Skeletal muscle tissue (tissue), 4 donors: ENCODE results near the gene LCE4A. TPM values are rescaled to one million over a fixed set of nuclear protein-coding genes. Genes with fewer than 3 reads are reported as not detected.

Experiments
- H3K27ac ChIP-seq: one replicate; pipeline ENCODE4 v1.7.0; 2013; ENCODE audit warnings: mild to moderate bottlenecking, low read depth, low read length, inconsistent platforms
- H3K27me3 ChIP-seq, 3 donors: one replicate each; pipeline ENCODE4 v1.7.0; 2013; ENCODE audit warnings: low read length in 3 of 3; ENCODE audit not compliant: control insufficient read depth in 3 of 3, insufficient read depth in 3 of 3
- H3K36me3 ChIP-seq, 3 donors: one replicate each; pipeline ENCODE4 v1.7.0; 2013; ENCODE audit warnings: low read length in 3 of 3; ENCODE audit not compliant: control insufficient read depth in 3 of 3, insufficient read depth in 3 of 3
- H3K4me1 ChIP-seq, 3 donors: one replicate each; pipeline ENCODE4 v1.7.0; 2013; ENCODE audit warnings: low read length in 3 of 3, mild to moderate bottlenecking in 3 of 3; ENCODE audit not compliant: control insufficient read depth in 3 of 3, insufficient read depth in 3 of 3
- H3K4me3 ChIP-seq, 3 donors: one replicate each; pipeline ENCODE4 v1.7.0; 2013; ENCODE audit warnings: low read length in 3 of 3
- H3K9ac ChIP-seq, 3 donors: one replicate each; pipeline ENCODE4 v1.7.0; 2013; ENCODE audit warnings: low read length in 3 of 3, mild to moderate bottlenecking in 3 of 3, moderate library complexity in 2 of 3, low read depth in 1 of 3
- H3K9me3 ChIP-seq, 3 donors: one replicate each; pipeline ENCODE4 v1.7.0; 2013; ENCODE audit warnings: low read length in 3 of 3; ENCODE audit not compliant: control insufficient read depth in 3 of 3
- total RNA-seq: library from RNA; depleted of rRNA; stranded (reverse); fragments of >200 nt; gene quantifications from one replicate; pipeline ENCODE4 v1.2.3, GENCODE V29; 2014
- donor health status: Osteomylitis.

Gene LCE4A
- total RNA-seq, 1 donor from 2014 or later = not detected

- Histone ChIP-seq H3K9ac (no peak overlapping the region), H3K27ac (no peak overlapping the region), H3K36me3 (no peaks in the 10 kb centered on the region), H3K27me3 (peaks cover 0 to 2% (median 0%) of the 10 kb centered on the region in 3 donors), H3K9me3 (no peaks in the 10 kb centered on the region), H3K4me3 (no peak overlapping the region), H3K4me1 (no peaks in the 10 kb centered on the region)
Measured at GRCh38 chr1:152745289-152745704, 37.3 kb downstream of the LCE4A start.

GRCh38 chr1:152745765-152746444 lies 37.9 kb downstream of the LCE4A start:
- H3K36me3 ChIP-seq = no peaks in the 10 kb centered on the region
- peaks cover 0 to 5% (median 0%) of the 10 kb centered on the region in 3 donors for H3K27me3 ChIP-seq
- no peaks in the 10 kb centered on the region for H3K9me3 ChIP-seq
- no peaks in the 10 kb centered on the region for H3K4me1 ChIP-seq
- H3K27ac ChIP-seq = no peak overlapping the region
- no peak overlapping the region for H3K4me3 ChIP-seq
- H3K9ac ChIP-seq = no peak overlapping the region

GRCh38 chr1:152747831-152748230 lies 39.9 kb downstream of the LCE4A start:
- H3K9ac ChIP-seq = no peak overlapping the region

GRCh38 chr1:152752225-152752624 lies 44.3 kb downstream of the LCE4A start:
- Histone ChIP-seq H3K9ac (no peak overlapping the region), H3K4me3 (no peak overlapping the region), H3K4me1 (no peaks in the 10 kb centered on the region), H3K27ac (no peak overlapping the region), H3K36me3 (no peaks in the 10 kb centered on the region), H3K27me3 (peaks cover 0 to 3% (median 0%) of the 10 kb centered on the region in 3 donors), H3K9me3 (peaks cover 0 to 2% (median 0%) of the 10 kb centered on the region in 3 donors)

More at GRCh38 chr1:152747831-152748230, 39.9 kb downstream of the LCE4A start:
- Histone ChIP-seq H3K4me3 (no peak overlapping the region), H3K27ac (no peak overlapping the region), H3K36me3 (no peaks in the 10 kb centered on the region), H3K9me3 (no peaks in the 10 kb centered on the region), H3K27me3 (peaks cover 0 to 5% (median 0%) of the 10 kb centered on the region in 3 donors), H3K4me1 (no peaks in the 10 kb centered on the region)

- H3K9ac ChIP-seq = no peak overlapping the region
- peaks cover 0 to 2% (median 0%) of the 10 kb centered on the region in 3 donors for H3K9me3 ChIP-seq
- H3K4me3 ChIP-seq = no peak overlapping the region
- H3K27me3 ChIP-seq = peaks cover 0 to 3% (median 0%) of the 10 kb centered on the region in 3 donors
- H3K36me3 ChIP-seq = no peaks in the 10 kb centered on the region
- H3K27ac ChIP-seq = no peak overlapping the region
- no peaks in the 10 kb centered on the region for H3K4me1 ChIP-seq
Measured at GRCh38 chr1:152753586-152753985, 45.6 kb downstream of the LCE4A start.

GRCh38 chr1:152756872-152757271 lies 48.9 kb downstream of the LCE4A start:
- Histone ChIP-seq H3K36me3 (no peaks in the 10 kb centered on the region), H3K9ac (no peak overlapping the region), H3K27me3 (no peaks in the 10 kb centered on the region), H3K4me3 (no peak overlapping the region), H3K27ac (no peak overlapping the region), H3K9me3 (peaks cover 0 to 2% (median 0%) of the 10 kb centered on the region in 3 donors), H3K4me1 (no peaks in the 10 kb centered on the region)

GRCh38 chr1:152757747-152758146 lies 49.8 kb downstream of the LCE4A start, which contains the start of gene KPRP:
Gene KPRP, plus strand, starts transcription at chr1:152758025. Its CDS starts 1,564 bp downstream, at chr1:152759589.
- Histone ChIP-seq H3K36me3 (no peaks in the 10 kb centered on the region), H3K9ac (no peak within 1 kb of the TSS), H3K27ac (no peak within 1 kb of the TSS), H3K9me3 (peaks cover 0 to 2% (median 0%) of the 10 kb centered on the region in 3 donors), H3K27me3 (no peaks in the 10 kb centered on the region), H3K4me1 (no peaks in the 10 kb centered on the region), H3K4me3 (no peak within 1 kb of the TSS)

- Histone ChIP-seq H3K9ac (no peak overlapping the region), H3K4me1 (no peaks in the 10 kb centered on the region), H3K9me3 (peaks cover 0 to 2% (median 0%) of the 10 kb centered on the region in 3 donors), H3K36me3 (no peaks in the 10 kb centered on the region), H3K27me3 (no peaks in the 10 kb centered on the region), H3K27ac (no peak overlapping the region), H3K4me3 (no peak overlapping the region)
Measured at GRCh38 chr1:152758636-152759035, 50.7 kb downstream of the LCE4A start.

Other genes with a start within 250 kb of the LCE4A start
- gene LCE5A, start 197.4 kb upstream of the LCE4A start, total RNA-seq = not detected
- not detected for gene CRCT1, start 193.7 kb upstream of the LCE4A start, total RNA-seq
- gene LCE3E, start 141.4 kb upstream of the LCE4A start, total RNA-seq = not detected
- not detected for gene LCE3D, start 127.6 kb upstream of the LCE4A start, total RNA-seq
- gene LCE3C, start 107.9 kb upstream of the LCE4A start, total RNA-seq = not detected
- not detected for gene LCE3B, start 94.3 kb upstream of the LCE4A start, total RNA-seq
- gene LCE3A, start 85.1 kb upstream of the LCE4A start, total RNA-seq = not detected
- not detected for gene LCE2D, start 44.8 kb upstream of the LCE4A start, total RNA-seq
- not detected for gene LCE2C, start 32.9 kb upstream of the LCE4A start, total RNA-seq
- gene LCE2B, start 22.0 kb upstream of the LCE4A start, total RNA-seq = not detected
- not detected for gene LCE2A, start 9.8 kb upstream of the LCE4A start, total RNA-seq
- gene KPRP, start 49.9 kb downstream of the LCE4A start, total RNA-seq = not detected
- gene LCE1F, start 67.0 kb downstream of the LCE4A start, total RNA-seq = not detected
- not detected for gene LCE1E, start 78.1 kb downstream of the LCE4A start, total RNA-seq
- not detected for gene LCE1D, start 88.6 kb downstream of the LCE4A start, total RNA-seq
- not detected for gene LCE1C, start 98.5 kb downstream of the LCE4A start, total RNA-seq
- gene LCE1B, start 103.8 kb downstream of the LCE4A start, total RNA-seq = not detected
- gene LCE1A, start 119.3 kb downstream of the LCE4A start, total RNA-seq = not detected
- not detected for gene LCE6A, start 134.7 kb downstream of the LCE4A start, total RNA-seq
- not detected for gene LCE7A, start 151.8 kb downstream of the LCE4A start, total RNA-seq
- not detected for gene SMCP, start 170.2 kb downstream of the LCE4A start, total RNA-seq
- not detected for gene IVL, start 200.4 kb downstream of the LCE4A start, total RNA-seq
- not detected for gene SPRR5, start 239.0 kb downstream of the LCE4A start, total RNA-seq